GM06990 (cell line): ENCODE data around the gene ST8SIA5.

ENCODE experiments used
- DNase-seq: peaks from one replicate; pipeline ENCODE4 v3.0.0-alpha.2; 2011; ENCODE audit not compliant: insufficient read length; ENCODE audit errors: extremely low read depth
- H3K27me3 ChIP-seq: replicated peaks from 2 replicates; pipeline ENCODE4 v1.6.0; 2011; ENCODE audit warnings: low read length; ENCODE audit not compliant: control insufficient read depth, insufficient read depth
- H3K36me3 ChIP-seq: 2 replicates; pipeline ENCODE4 v1.5.1; 2011; ENCODE audit warnings: low read length; ENCODE audit not compliant: control insufficient read depth, insufficient read depth
- H3K4me3 ChIP-seq: replicated peaks from 2 replicates; pipeline ENCODE4 v1.5.1; 2011; ENCODE audit warnings: low read depth, mild to moderate bottlenecking, control low read depth, low read length
- TF ChIP-seq, protein P1 (sequence below): IDR thresholded peaks from 2 replicates; pipeline ENCODE4 v1.5.1; 2011; ENCODE audit warnings: low read length, control low read depth, mild to moderate bottlenecking, inconsistent platforms; ENCODE audit not compliant: insufficient read depth, poor library complexity, severe bottlenecking

The ST8SIA5 gene

GRCh38 chr18:46668694-46669093, 88.2 kb downstream of the ST8SIA5 start:
- Histone ChIP-seq H3K27me3 (no peaks in the 10 kb centered on the region), H3K36me3 (no peaks in the 10 kb centered on the region), H3K4me3 (no peak overlapping the region)
- TF ChIP-seq, protein P1, sequence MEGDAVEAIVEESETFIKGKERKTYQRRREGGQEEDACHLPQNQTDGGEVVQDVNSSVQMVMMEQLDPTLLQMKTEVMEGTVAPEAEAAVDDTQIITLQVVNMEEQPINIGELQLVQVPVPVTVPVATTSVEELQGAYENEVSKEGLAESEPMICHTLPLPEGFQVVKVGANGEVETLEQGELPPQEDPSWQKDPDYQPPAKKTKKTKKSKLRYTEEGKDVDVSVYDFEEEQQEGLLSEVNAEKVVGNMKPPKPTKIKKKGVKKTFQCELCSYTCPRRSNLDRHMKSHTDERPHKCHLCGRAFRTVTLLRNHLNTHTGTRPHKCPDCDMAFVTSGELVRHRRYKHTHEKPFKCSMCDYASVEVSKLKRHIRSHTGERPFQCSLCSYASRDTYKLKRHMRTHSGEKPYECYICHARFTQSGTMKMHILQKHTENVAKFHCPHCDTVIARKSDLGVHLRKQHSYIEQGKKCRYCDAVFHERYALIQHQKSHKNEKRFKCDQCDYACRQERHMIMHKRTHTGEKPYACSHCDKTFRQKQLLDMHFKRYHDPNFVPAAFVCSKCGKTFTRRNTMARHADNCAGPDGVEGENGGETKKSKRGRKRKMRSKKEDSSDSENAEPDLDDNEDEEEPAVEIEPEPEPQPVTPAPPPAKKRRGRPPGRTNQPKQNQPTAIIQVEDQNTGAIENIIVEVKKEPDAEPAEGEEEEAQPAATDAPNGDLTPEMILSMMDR, result no peak
- DNase-seq, result no peak

GRCh38 chr18:46668135-46668534, 88.7 kb downstream of the ST8SIA5 start:
- no peak for DNase-seq
- no peaks in the 10 kb centered on the region for H3K27me3 ChIP-seq
- TF ChIP-seq, protein P1, result no peak
- no peaks in the 10 kb centered on the region for H3K36me3 ChIP-seq
- H3K4me3 ChIP-seq, result no peak overlapping the region

GRCh38 chr18:46663539-46663938, 93.3 kb downstream of the ST8SIA5 start:
- Histone ChIP-seq H3K36me3 (no peaks in the 10 kb centered on the region), H3K27me3 (no peaks in the 10 kb centered on the region), H3K4me3 (no peak overlapping the region)
- TF ChIP-seq, protein P1, result no peak
- no peak for DNase-seq

DNA sequence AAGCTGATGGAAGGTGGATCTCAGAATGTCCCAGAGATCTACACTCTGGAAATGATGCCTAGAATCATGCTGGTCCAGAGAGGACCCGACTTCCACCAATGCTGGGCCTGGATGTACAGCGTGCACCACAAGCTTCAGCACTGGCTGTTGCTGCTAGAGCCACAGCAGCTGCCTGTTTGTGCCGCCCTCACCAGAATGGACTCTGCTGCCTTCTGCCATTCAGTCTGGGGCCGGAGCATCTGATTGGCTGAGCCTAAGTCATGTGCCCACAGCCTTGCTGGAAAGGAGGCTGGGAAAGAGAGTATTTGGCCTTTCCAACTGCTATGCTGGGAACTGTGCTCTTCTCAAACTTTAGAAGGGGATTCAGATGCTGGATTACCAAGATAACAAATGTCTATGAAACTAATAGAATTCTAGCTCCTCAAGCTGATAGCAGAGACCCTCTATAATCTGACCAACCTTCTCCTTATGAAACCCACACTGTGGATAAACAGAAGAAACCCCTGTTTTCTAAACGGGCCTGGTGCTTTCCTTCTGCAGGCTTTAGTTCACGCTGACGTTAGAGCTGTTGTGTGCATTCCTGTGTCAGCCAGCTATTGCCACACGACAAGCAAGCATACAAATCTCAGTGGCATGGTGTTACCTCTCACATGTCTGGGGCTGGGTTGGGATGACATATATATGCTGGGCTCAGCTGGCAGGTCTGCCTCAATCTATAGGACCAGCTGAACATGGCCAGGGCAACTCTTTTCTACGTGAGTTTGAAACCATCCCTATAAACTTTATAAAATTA, 95.7 kb downstream of the ST8SIA5 start:
- TF ChIP-seq, protein P1, result no peak
- Histone ChIP-seq H3K36me3 (no peaks in the 10 kb centered on the region), H3K27me3 (no peaks in the 10 kb centered on the region), H3K4me3 (no peak overlapping the region)
- DNase-seq, result no peak

- DNase-seq, result no peak
- no peak overlapping the region for H3K4me3 ChIP-seq
- TF ChIP-seq, protein P1, result no peak
- no peaks in the 10 kb centered on the region; the same call in 1 of the 2 replicates for H3K27me3 ChIP-seq
- no peaks in the 10 kb centered on the region for H3K36me3 ChIP-seq
Measured at GRCh38 chr18:46659484-46659883, 97.4 kb downstream of the ST8SIA5 start.
